ENCODE measurements around the gene VPS11. TPM values are rescaled to one million over a fixed set of nuclear protein-coding genes. Genes with fewer than 3 reads are reported as not detected.
A peak's percentile ranks its signal among the peaks of the same experiment; 100 is the strongest.

VPS11 gene
- polyA plus RNA-seq, 3 donors: 28.6 to 56.6 (median 43.3) TPM

GRCh38 chr11:119018074-119018938 lies 49.3 kb upstream of the VPS11 start, which contains the start of the genes RPS25 and TRAPPC4:
TSS of gene RPS25 (minus strand) at chr11:119018343. CDS start at chr11:119018284, 59 bp downstream.
TSS of gene TRAPPC4 (plus strand) at chr11:119018766. CDS start at chr11:119018796, 30 bp downstream.
- no peaks in the 10 kb centered on the region for H3K27me3 ChIP-seq (ENCODE audit: control insufficient read depth in 2 of 2, insufficient read depth in 2 of 2, low read length in 2 of 2)
- peak; percentile 96 to 97 (median 96) for DNase-seq
- H4K20me1 ChIP-seq (ENCODE audit: insufficient read depth, low read length): peaks cover 3% of the 10 kb centered on the region
- H3K36me3 ChIP-seq (replicated peaks in 1 of 2; ENCODE audit: control insufficient read depth in 1 of 2, insufficient read depth in 2 of 2, low read length in 2 of 2): peaks cover 53 to 63% of the 10 kb centered on the region in 2 donors
- no peaks in the 10 kb centered on the region for H3K9me3 ChIP-seq (replicated peaks in 1 of 2; ENCODE audit: control insufficient read depth in 1 of 2, insufficient read depth in 1 of 2, low read length in 2 of 2)
- peak within 1 kb of the TSS; percentile 93 to 96 for H3K27ac ChIP-seq (ENCODE audit: low read depth in 1 of 2, low read length in 2 of 2)
- peak within 1 kb of the TSS; percentile 78 for H2AFZ ChIP-seq (ENCODE audit: insufficient read depth, low read depth, low read length, poor library complexity, severe bottlenecking)
- H3K27me3 Mint-ChIP-seq (ENCODE audit: low read depth in 3 of 3): peaks cover 0 to 1% (median 0%) of the 10 kb centered on the region in 3 donors
- peak within 1 kb of the TSS; percentile 87 to 88 (median 88) for H3K4me3 ChIP-seq (replicated peaks in 1 of 3; ENCODE audit: low read depth in 2 of 3, low read length in 3 of 3)
- peaks cover 24% of the 10 kb centered on the region for H3K4me1 Mint-ChIP-seq
- H3K9ac ChIP-seq (ENCODE audit: insufficient read depth, low read length, poor library complexity, severe bottlenecking): peak within 1 kb of the TSS; percentile 88
- TF ChIP-seq CTCF (IDR thresholded peaks at IDR 0.05): no peak
- intact Hi-C loops (cut with micrococcal nuclease): loop anchor here in 1 of 2 donors (5.0 kb wide), 3 partner anchors 49 to 91 kb away; partner anchors contain the start of genes BCL9L, DPAGT1 and VPS11
- peaks cover 44 to 70% of the 10 kb centered on the region in 2 donors for H3K36me3 Mint-ChIP-seq
- peak within 1 kb of the TSS; percentile 98 to 100 (median 99) for H3K27ac Mint-ChIP-seq
- H3K9me3 Mint-ChIP-seq: no peaks in the 10 kb centered on the region
- under 1% methylated on average over 63 of the region's 63 CpGs for WGBS (ENCODE audit: insufficient coverage)
- peaks cover 26 to 34% of the 10 kb centered on the region in 2 donors for H3K4me1 ChIP-seq (ENCODE audit: control insufficient read depth in 1 of 2, insufficient read depth in 2 of 2, low read length in 2 of 2)
- H3K79me2 ChIP-seq (ENCODE audit: insufficient read depth, low read length): peaks cover 65% of the 10 kb centered on the region
- H3K4me3 Mint-ChIP-seq: peak within 1 kb of the TSS; percentile 96 to 97
- peak within 1 kb of the TSS; percentile 96 for H3K4me2 ChIP-seq (replicated peaks; ENCODE audit: extremely low read depth, low read length, poor library complexity, severe bottlenecking)

GRCh38 chr11:119019996-119020395 lies 47.6 kb upstream of the VPS11 start:
- H3K27ac ChIP-seq (ENCODE audit: low read depth in 1 of 2, low read length in 2 of 2): peak overlapping the region in 1 of 2 donors; percentile 96
- H3K79me2 ChIP-seq (ENCODE audit: insufficient read depth, low read length): peaks cover 67% of the 10 kb centered on the region
- peak overlapping the region in 1 of 3 experiments; percentile 88 for H3K4me3 ChIP-seq (replicated peaks in 1 of 3; ENCODE audit: low read depth in 2 of 3, low read length in 3 of 3)
- H3K4me1 ChIP-seq (ENCODE audit: control insufficient read depth in 1 of 2, insufficient read depth in 2 of 2, low read length in 2 of 2): peaks cover 26 to 34% of the 10 kb centered on the region in 2 donors
- peak overlapping the region; percentile 96 for H3K4me2 ChIP-seq (replicated peaks; ENCODE audit: extremely low read depth, low read length, poor library complexity, severe bottlenecking)
- peaks cover 0 to 1% (median 0%) of the 10 kb centered on the region in 3 donors for H3K27me3 Mint-ChIP-seq (ENCODE audit: low read depth in 3 of 3)
- H3K27ac Mint-ChIP-seq: peak overlapping the region in 5 of 7 donors; percentile 71 to 100 (median 98)
- no peaks in the 10 kb centered on the region for H3K9me3 ChIP-seq (replicated peaks in 1 of 2; ENCODE audit: control insufficient read depth in 1 of 2, insufficient read depth in 1 of 2, low read length in 2 of 2)
- H2AFZ ChIP-seq (ENCODE audit: insufficient read depth, low read depth, low read length, poor library complexity, severe bottlenecking): no peak overlapping the region
- peaks cover 47 to 70% of the 10 kb centered on the region in 2 donors for H3K36me3 Mint-ChIP-seq
- no peaks in the 10 kb centered on the region for H3K9me3 Mint-ChIP-seq
- H4K20me1 ChIP-seq (ENCODE audit: insufficient read depth, low read length): peaks cover 3% of the 10 kb centered on the region
- TF ChIP-seq CTCF (IDR thresholded peaks at IDR 0.05): no peak
- peak overlapping the region; percentile 51 to 96 for H3K4me3 Mint-ChIP-seq
- no peak for DNase-seq
- peaks cover 24% of the 10 kb centered on the region for H3K4me1 Mint-ChIP-seq
- intact Hi-C loops (cut with micrococcal nuclease): loop anchor here in 1 of 2 donors (1.0 to 5.0 kb wide), 4 partner anchors 10 to 93 kb away; partner anchors contain the start of genes BCL9L, DPAGT1, SLC37A4 and VPS11
- H3K36me3 ChIP-seq (replicated peaks in 1 of 2; ENCODE audit: control insufficient read depth in 1 of 2, insufficient read depth in 2 of 2, low read length in 2 of 2): peaks cover 55 to 63% of the 10 kb centered on the region in 2 donors
- no peak overlapping the region for H3K9ac ChIP-seq (ENCODE audit: insufficient read depth, low read length, poor library complexity, severe bottlenecking)
- H3K27me3 ChIP-seq (ENCODE audit: control insufficient read depth in 2 of 2, insufficient read depth in 2 of 2, low read length in 2 of 2): no peaks in the 10 kb centered on the region
- 80% methylated on average over 1 of the region's 2 CpGs for WGBS (ENCODE audit: insufficient coverage)

Data from CD14-positive monocyte (primary cell).